NCI-H2227 treated with DMSO at 0.1 percent for 48 hours (cell line): ENCODE data around the gene BHLHE40.

Experiments
- DNase-seq: peaks from one replicate; lab custom pipeline; 2025; lab: John Stamatoyannopoulos, UW

Gene BHLHE40

GRCh38 chr3:4983739-4984510, 4.7 kb downstream of the BHLHE40 start:
- DNase-seq: no peak

DNA sequence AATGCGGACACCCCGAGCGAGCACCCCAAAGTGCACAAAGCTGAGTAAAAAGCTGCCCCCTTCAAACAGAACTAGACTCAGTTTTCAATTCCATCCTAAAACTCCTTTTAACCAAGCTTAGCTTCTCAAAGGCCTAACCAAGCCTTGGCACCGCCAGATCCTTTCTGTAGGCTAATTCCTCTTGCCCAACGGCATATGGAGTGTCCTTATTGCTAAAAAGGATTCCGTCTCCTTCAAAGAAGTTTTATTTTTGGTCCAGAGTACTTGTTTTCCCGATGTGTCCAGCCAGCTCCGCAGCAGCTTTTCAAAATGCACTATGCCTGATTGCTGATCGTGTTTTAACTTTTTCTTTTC, 5.3 kb downstream of the BHLHE40 start:
- no peak for DNase-seq

DNA sequence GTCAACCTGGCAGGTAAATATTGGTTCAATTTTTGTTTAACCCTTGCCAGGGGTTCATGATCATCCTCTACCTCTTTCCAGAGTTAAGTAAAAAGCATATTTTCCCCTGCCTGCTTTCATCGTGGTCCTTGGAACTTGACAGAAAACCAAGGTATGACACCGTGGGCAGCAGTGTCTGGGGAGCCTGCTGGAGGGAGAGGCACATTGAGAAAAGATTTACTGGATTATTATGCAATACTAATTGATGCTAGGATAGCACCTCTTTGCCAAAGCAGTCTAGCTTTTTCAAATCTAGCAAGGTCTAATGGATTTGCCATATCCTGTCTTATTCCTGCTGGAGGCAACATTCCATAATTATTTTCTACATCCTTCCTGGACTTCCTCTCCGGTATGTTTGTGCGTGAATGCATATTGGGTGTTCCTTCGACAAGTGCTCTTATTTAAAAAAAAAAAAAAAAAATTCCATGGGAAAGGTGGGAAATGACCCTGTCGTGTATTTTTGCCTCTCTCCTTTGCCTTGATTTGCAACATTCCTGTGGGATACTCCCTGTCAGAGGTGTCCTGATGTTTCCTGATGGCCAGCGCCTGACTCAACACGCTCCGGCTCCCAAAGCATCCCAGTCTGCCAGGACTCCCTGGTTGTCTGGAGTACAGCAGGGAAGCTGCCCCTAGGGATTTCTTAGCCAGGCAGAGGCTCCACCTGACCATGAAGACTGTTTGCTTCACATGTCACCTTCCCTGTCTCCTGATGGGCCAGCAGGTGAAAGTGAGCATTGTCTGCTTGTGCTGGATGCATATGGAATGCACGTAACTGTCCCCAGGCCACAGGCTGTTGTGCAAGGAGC, 6.3 kb downstream of the BHLHE40 start:
- DNase-seq: no peak

DNA sequence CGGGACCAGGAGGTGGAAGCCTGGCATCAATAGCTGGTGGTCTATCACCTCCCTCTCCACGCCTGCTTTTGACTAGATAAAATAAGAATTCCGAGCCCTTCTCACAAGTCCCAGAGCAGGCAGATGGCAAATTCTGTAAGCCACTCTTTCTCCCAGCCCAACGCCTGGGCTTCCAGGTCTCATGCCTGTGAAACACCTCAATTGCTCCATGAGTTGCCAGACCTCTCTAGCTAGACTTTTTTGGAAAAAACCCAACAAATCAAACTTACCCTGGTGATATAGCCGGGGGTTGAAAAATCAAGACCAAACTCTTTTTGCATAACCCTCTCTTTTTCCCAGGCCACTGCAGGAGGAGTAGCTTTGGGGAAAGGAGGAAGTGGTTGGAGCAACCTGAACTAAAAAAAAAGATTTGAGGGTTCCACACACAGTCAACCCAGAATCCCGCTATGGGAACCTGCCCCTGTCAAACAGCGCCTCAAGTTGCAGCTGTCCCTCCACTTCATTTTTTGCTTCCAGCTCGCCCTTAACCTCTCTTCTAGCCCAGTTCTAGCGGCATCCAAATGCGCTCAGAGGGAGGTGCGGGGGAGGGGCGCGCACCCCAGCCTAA, 7.0 kb downstream of the BHLHE40 start:
- no peak for DNase-seq

GRCh38 chr3:4986782-4987537, 7.7 kb downstream of the BHLHE40 start:
- DNase-seq: peak; percentile 42

DNA sequence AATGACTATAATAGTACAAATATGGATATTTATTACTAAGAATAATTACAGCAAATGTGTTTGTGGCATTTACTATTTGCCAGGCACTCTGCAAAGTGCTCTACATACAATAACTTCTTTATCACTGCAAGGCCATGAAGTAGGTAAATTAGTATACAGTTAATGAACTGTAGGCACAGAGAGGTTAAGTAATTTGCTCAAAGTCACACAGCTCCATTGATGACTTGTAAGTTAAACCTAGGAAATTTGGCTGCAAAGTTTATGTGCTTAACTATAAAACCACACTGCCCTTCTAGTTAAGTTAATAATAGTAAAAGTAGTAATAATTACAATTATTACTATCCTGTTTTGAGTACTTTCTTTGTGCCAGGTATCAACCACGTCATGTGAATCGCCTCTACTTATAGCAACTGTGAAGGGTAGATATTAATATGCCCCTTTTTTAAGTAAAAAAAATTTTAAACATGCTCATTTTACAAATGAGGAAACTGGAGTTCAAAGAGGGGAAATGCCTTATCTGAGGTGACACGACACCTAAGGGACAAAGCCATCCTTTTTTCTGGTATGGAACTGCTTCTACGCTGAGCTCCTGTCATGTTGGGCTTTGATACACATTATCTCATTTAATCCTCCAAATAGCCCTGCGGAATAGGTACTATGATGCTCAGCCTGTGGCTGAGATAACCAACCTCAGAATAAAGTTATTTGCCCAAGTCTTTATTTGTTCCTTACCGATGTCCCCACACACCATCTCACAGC, 8.5 kb downstream of the BHLHE40 start:
- no peak for DNase-seq

GRCh38 chr3:4988983-4989834, 10.0 kb downstream of the BHLHE40 start:
- no peak for DNase-seq

DNA sequence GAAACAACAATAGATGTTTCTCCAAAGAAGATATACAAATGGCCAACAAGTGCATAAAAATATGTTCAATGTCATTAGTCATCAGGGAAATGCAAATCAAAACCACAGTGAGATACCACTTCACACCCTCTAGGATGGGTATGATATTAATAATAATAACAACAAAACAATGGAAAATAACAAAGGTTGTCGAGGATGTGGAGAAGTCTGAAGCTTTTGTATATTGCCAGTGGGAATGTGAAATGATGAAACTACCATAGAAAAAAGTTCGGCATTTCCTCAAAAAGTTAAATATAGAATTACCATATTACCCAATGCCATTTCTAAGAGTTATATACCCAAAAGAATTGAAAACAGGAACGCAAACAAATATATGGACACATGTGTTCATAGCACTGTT, 10.8 kb downstream of the BHLHE40 start:
- DNase-seq: no peak

DNA sequence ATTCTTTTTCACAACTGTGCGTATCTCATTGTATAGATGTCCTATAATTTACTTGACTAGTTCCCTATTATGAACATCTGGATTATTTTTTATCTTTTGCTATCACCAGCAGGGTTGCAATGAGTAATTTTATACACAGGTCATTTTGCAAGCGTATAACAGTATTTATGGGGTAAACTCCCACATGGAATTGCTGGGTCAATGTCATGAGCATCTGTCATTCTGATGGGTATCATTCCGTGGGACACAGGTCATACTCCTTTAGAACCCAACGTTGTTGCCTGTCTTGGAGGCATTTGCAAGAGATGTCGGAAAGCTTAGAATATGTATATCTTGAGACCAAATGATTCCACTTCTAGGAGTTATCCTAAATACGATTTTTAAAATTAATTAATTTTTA, 12.9 kb downstream of the BHLHE40 start:
- DNase-seq: no peak

DNA sequence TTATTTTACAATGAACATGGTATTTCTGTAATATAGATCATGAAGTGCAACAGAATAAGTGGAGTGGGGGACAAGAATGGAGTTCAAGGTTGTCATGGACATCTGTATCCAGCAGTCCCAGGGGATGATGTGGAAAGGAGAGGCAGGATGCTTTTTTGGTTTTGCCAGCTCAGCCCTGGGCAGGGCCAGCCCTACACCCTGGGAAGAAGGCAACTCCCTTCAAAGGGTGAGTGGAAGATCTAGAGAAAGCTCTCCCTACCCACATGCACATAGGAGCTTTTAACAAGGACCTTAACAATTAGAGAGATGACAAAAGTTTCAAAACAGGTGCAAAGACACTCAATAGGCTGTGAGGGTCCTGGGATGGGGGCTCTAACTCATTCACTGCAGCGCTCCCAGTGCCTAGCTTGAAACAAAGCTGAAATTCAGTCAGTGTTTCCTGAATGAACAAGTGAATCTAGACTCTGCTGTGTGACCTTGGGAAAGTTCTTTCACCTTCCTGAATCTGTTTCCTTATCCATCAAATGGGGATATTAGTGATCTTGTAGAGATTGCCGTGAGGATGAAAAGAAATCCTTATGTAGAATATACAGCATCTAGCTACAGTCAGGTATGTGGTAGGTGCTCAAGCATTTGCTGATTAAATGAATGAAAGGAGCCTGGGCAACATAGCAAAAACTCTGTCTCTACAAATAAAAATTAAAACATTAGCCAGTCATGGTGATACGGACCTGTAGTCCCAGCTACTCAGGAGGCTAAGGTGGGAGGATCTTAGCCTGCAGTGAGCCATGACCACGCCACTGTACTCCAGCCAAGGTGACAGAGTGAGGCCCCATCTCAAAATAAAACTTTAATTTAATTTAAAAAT, 14.3 kb downstream of the BHLHE40 start:
- DNase-seq: no peak

DNA sequence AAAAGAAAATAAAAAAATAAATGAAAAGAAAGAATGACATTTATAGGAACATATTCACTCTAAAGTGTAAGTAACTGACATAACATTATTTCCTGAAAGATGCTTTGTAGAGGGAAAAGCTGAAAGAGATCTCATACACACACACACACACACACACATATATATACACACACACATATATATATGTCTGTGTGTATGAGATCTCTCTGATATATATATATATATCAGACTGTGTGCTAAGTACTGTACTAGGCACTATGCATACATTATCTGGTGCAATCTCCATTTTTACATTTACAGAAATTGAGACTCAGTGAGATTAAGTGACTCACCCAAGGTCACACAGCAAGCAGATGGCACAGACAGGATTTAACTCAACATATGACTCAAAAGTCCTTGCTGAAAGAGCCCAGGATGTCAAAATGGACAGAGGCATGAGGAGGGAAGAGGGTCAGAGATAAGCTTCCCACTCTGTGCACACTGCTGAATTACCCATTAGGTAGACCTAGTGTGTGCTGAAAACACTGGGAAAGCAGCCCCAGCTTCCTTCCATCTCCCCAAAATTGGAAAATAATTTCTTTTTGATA, 15.0 kb downstream of the BHLHE40 start:
- DNase-seq: no peak

- DNase-seq: no peak
These were observed 15.7 kb downstream of the BHLHE40 start for GRCh38 chr3:4994823-4995499.

DNA sequence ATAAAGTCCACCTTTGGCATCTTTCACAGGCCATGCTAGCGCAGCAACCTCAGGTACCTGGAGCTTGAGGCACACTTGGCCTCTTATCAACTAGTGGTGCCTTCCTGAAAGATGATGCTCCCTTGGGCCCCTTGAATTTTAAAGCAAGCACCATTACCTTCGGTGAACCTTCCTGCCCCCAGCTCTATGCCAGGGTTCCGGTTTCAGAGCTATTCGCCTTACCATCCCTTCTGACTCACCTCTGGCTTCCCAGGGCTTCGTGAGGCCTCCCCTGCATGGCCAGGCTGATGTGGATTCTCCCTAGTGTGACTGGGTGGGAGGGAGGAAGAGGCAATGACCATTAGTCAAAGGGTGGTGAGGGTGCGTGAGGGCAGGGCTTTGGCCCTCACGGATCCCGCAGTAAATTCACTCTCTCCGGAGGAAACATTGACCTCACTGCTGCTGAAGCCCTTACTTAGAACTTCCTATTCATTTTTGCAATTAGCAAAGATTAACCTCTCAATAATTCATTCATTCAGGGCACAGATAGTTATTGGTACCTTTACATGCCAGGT, 16.3 kb downstream of the BHLHE40 start:
- no peak for DNase-seq

GRCh38 chr3:4996223-4996765, 17.1 kb downstream of the BHLHE40 start:
- no peak for DNase-seq

- no peak for DNase-seq
These were observed 17.6 kb downstream of the BHLHE40 start for GRCh38 chr3:4996771-4997291.

GRCh38 chr3:4997946-4998345, 18.7 kb downstream of the BHLHE40 start:
- DNase-seq: no peak

GRCh38 chr3:4999531-5000184, 20.4 kb downstream of the BHLHE40 start:
- DNase-seq: no peak
